ENCODE results near the gene LRRC23. TPM values are rescaled to one million over a fixed set of nuclear protein-coding genes. Genes with fewer than 3 reads are reported as not detected.
"Not testable (repeated sequence)": the region's sequence is repeated elsewhere in the genome, so short reads cannot be mapped to it uniquely, and the experiment has no call there.

Gene LRRC23
- total RNA-seq, 2 donors from 2014 or later = 7.3 to 8.0 TPM

GRCh38 chr12:6871052-6871957 lies 33.3 kb upstream of the LRRC23 start:
- Histone ChIP-seq H3K9ac (ENCODE audit: low read depth in 2 of 2, low read length in 2 of 2) (peak overlapping the region; percentile 33 to 95), H3K27me3 (no peaks in the 10 kb centered on the region), H3K36me3 (peaks cover 12% of the 10 kb centered on the region), H3K9me3 (no peaks in the 10 kb centered on the region), H3K4me1 (peaks cover 22% of the 10 kb centered on the region), H3K4me3 (peak overlapping the region; percentile 80), H3K27ac (peak overlapping the region; percentile 77)
- DNase-seq = peak; percentile 89
- intact Hi-C loops (cut with DNase I) = no loop called here
- TF ChIP-seq CTCF (IDR thresholded peaks at IDR 0.05) = no peak

- Histone ChIP-seq H3K4me3 (peak overlapping the region; percentile 80), H3K9ac (ENCODE audit: low read depth in 2 of 2, low read length in 2 of 2) (peak overlapping the region; percentile 81 to 95), H3K9me3 (no peaks in the 10 kb centered on the region), H3K27me3 (no peaks in the 10 kb centered on the region), H3K27ac (peak overlapping the region; percentile 77), H3K4me1 (peaks cover 19% of the 10 kb centered on the region), H3K36me3 (peaks cover 12% of the 10 kb centered on the region)
- DNase-seq = peak; percentile 93
- TF ChIP-seq CTCF (IDR thresholded peaks at IDR 0.05) = peak; percentile 99
- intact Hi-C loops (cut with DNase I) = no loop called here
These were observed 32.3 kb upstream of the LRRC23 start for GRCh38 chr12:6872073-6873048.

- Histone ChIP-seq H3K9me3 (no peaks in the 10 kb centered on the region), H3K27ac (peak within 1 kb of the TSS; percentile 77), H3K36me3 (peaks cover 12% of the 10 kb centered on the region), H3K4me1 (peaks cover 19% of the 10 kb centered on the region), H3K27me3 (no peaks in the 10 kb centered on the region), H3K9ac (ENCODE audit: low read depth in 2 of 2, low read length in 2 of 2) (peak within 1 kb of the TSS; percentile 81 to 95), H3K4me3 (peak within 1 kb of the TSS; percentile 80)
- peak; percentile 99 for DNase-seq
- no peak for TF ChIP-seq CTCF (IDR thresholded peaks at IDR 0.05)
- intact Hi-C loops (cut with DNase I) = no loop called here
These were observed 31.3 kb upstream of the LRRC23 start, which contains the start of gene SPSB2 for GRCh38 chr12:6873094-6874014. Gene SPSB2 (minus strand): TSS chr12:6873303. CDS start chr12:6872901, 402 bp downstream.

GRCh38 chr12:6874015-6874368 lies 30.6 kb upstream of the LRRC23 start:
- H3K27me3 ChIP-seq; intact Hi-C loops (cut with DNase I); DNase-seq; H3K9me3 ChIP-seq: not testable (repeated sequence)
- peak overlapping the region; percentile 80 for H3K4me3 ChIP-seq
- peaks cover 12% of the 10 kb centered on the region for H3K36me3 ChIP-seq
- peaks cover 15% of the 10 kb centered on the region for H3K4me1 ChIP-seq
- peak overlapping the region; percentile 77 for H3K27ac ChIP-seq
- H3K9ac ChIP-seq (ENCODE audit: low read depth in 2 of 2, low read length in 2 of 2) = peak overlapping the region; percentile 57 to 88

GRCh38 chr12:6879824-6880223 lies 24.8 kb upstream of the LRRC23 start:
- H3K9me3 ChIP-seq; H3K4me3 ChIP-seq; H3K36me3 ChIP-seq; H3K4me1 ChIP-seq; intact Hi-C loops (cut with DNase I); DNase-seq; H3K27ac ChIP-seq; H3K27me3 ChIP-seq; H3K9ac ChIP-seq (ENCODE audit: low read depth in 2 of 2, low read length in 2 of 2): not testable (repeated sequence)

Measured in colonic mucosa (tissue), 4 donors.